ENCODE measurements around the gene ADAMTS3.

Gene ADAMTS3

DNA sequence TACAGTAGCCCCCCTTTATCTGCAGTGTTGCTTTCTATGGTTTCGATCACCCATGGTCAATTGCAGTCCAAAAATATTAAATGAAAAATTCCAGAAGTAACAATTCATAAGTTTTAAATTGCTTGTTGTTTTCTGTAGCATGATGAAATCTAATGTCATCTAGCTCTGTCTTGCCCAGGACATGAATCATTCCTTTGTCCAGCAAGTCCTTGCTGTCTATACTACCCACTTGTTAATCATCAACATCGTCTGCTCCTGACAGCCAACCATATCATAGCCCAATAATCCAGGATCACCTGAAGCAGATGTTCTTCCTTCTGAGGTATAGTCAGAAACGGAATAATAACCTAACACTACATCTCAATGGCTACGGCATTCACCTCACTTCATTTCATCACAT lies 79.8 kb downstream of the ADAMTS3 start:
- no peak for ATAC-seq
- TF ChIP-seq ZFP30 (CRISPR knock-in tag; IDR thresholded peaks at IDR 0.05), result no peak

DNA sequence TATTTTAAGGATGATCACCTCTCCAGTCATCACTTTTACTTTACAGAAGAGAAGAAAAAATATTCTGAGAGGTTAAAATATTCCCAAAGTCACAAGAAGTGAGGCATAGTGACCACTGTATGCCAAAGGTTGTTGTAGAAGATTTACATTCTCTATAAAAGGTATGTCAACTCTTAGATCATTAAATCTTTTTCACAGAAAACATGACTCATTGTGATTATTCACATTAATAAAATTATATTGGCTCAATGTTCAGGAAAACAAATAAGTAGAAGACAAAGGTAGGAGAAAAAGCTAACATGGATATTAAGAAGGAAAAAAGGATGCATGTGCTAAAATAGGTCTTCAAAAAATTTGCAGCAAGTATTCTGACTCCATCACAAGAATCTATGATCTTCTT lies 82.0 kb downstream of the ADAMTS3 start:
- TF ChIP-seq PPARA (CRISPR knock-in tag; IDR thresholded peaks at IDR 0.05; ENCODE audit: borderline replicate concordance) (no peak), TOX (CRISPR knock-in tag; IDR thresholded peaks at IDR 0.05; ENCODE audit: borderline replicate concordance) (no peak), CSDC2 (CRISPR knock-in tag; IDR thresholded peaks at IDR 0.05) (no peak), ISL1 (CRISPR knock-in tag; IDR thresholded peaks at IDR 0.05) (no peak)
- TF ChIP-seq, protein P1, sequence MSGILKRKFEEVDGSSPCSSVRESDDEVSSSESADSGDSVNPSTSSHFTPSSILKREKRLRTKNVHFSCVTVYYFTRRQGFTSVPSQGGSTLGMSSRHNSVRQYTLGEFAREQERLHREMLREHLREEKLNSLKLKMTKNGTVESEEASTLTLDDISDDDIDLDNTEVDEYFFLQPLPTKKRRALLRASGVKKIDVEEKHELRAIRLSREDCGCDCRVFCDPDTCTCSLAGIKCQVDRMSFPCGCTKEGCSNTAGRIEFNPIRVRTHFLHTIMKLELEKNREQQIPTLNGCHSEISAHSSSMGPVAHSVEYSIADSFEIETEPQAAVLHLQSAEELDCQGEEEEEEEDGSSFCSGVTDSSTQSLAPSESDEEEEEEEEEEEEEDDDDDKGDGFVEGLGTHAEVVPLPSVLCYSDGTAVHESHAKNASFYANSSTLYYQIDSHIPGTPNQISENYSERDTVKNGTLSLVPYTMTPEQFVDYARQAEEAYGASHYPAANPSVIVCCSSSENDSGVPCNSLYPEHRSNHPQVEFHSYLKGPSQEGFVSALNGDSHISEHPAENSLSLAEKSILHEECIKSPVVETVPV (CRISPR knock-in tag; IDR thresholded peaks at IDR 0.05), result no peak
- TF ChIP-seq, protein P2, sequence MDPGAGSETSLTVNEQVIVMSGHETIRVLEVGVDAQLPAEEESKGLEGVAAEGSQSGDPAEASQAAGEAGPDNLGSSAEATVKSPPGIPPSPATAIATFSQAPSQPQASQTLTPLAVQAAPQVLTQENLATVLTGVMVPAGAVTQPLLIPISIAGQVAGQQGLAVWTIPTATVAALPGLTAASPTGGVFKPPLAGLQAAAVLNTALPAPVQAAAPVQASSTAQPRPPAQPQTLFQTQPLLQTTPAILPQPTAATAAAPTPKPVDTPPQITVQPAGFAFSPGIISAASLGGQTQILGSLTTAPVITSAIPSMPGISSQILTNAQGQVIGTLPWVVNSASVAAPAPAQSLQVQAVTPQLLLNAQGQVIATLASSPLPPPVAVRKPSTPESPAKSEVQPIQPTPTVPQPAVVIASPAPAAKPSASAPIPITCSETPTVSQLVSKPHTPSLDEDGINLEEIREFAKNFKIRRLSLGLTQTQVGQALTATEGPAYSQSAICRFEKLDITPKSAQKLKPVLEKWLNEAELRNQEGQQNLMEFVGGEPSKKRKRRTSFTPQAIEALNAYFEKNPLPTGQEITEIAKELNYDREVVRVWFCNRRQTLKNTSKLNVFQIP (CRISPR knock-in tag; IDR thresholded peaks at IDR 0.05; ENCODE audit: borderline replicate concordance, low read depth), result no peak
- no peak for ATAC-seq

DNA sequence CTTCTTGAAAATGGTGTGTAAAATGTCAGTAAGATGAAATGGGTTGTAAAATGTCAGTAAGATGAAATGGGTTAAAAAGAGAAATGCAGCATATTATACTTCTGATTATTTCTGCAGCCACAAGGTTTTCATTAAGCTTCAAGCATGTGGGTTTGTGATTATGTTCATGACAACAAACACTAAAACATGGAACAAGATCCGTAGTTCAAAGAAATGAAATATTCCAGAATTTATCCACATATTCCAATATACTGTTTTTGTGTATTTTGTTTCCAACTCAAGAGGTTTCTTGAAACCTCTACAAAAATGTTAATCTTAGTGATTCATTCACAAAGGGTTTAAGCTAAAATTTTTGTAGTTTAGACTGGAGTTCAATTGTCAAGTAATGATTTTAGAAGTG lies 84.0 kb downstream of the ADAMTS3 start:
- TF ChIP-seq PPARA (CRISPR knock-in tag; IDR thresholded peaks at IDR 0.05; ENCODE audit: borderline replicate concordance), result no peak
- TF ChIP-seq OSR1 (CRISPR knock-in tag; IDR thresholded peaks at IDR 0.05), result no peak
- no peak for ATAC-seq

DNA sequence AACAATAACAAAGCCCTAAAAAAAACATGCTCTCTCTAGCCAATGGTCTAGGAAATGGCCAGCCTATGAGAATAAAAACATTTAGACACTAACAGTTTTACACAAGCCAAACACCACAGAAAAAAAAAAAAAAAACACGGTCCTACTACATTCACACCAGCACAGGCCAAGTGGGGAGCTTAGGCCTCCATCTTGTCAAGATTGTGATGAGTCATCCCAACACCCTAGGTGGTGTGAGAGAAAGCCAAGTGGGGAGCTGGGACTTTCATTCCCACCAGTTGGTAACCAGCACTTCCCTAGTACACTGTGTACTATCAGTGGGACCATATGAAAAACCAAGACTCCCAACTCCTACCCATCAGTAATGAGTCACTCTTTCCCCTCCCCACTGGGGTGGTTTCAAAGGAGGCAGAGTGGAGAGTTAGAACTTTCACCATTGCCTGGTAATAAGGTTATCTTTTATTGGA lies 95.6 kb downstream of the ADAMTS3 start:
- ATAC-seq, result no peak
- TF ChIP-seq, protein P3, sequence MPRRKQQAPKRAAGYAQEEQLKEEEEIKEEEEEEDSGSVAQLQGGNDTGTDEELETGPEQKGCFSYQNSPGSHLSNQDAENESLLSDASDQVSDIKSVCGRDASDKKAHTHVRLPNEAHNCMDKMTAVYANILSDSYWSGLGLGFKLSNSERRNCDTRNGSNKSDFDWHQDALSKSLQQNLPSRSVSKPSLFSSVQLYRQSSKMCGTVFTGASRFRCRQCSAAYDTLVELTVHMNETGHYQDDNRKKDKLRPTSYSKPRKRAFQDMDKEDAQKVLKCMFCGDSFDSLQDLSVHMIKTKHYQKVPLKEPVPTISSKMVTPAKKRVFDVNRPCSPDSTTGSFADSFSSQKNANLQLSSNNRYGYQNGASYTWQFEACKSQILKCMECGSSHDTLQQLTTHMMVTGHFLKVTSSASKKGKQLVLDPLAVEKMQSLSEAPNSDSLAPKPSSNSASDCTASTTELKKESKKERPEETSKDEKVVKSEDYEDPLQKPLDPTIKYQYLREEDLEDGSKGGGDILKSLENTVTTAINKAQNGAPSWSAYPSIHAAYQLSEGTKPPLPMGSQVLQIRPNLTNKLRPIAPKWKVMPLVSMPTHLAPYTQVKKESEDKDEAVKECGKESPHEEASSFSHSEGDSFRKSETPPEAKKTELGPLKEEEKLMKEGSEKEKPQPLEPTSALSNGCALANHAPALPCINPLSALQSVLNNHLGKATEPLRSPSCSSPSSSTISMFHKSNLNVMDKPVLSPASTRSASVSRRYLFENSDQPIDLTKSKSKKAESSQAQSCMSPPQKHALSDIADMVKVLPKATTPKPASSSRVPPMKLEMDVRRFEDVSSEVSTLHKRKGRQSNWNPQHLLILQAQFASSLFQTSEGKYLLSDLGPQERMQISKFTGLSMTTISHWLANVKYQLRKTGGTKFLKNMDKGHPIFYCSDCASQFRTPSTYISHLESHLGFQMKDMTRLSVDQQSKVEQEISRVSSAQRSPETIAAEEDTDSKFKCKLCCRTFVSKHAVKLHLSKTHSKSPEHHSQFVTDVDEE (CRISPR knock-in tag; IDR thresholded peaks at IDR 0.05), result no peak
- TF ChIP-seq BACH2 (CRISPR knock-in tag; IDR thresholded peaks at IDR 0.05; ENCODE audit: borderline replicate concordance), result no peak
- TF ChIP-seq ARNTL (CRISPR knock-in tag; IDR thresholded peaks at IDR 0.05; ENCODE audit: borderline replicate concordance, low read depth), result no peak
- TF ChIP-seq, protein P4, sequence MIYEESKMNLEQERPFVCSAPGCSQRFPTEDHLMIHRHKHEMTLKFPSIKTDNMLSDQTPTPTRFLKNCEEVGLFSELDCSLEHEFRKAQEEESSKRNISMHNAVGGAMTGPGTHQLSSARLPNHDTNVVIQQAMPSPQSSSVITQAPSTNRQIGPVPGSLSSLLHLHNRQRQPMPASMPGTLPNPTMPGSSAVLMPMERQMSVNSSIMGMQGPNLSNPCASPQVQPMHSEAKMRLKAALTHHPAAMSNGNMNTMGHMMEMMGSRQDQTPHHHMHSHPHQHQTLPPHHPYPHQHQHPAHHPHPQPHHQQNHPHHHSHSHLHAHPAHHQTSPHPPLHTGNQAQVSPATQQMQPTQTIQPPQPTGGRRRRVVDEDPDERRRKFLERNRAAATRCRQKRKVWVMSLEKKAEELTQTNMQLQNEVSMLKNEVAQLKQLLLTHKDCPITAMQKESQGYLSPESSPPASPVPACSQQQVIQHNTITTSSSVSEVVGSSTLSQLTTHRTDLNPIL (CRISPR knock-in tag; IDR thresholded peaks at IDR 0.05; ENCODE audit: low read depth), result no peak
- no peak for TF ChIP-seq GLIS3 (CRISPR knock-in tag; IDR thresholded peaks at IDR 0.05)
- no peak for TF ChIP-seq CSDC2 (CRISPR knock-in tag; IDR thresholded peaks at IDR 0.05)
- TF ChIP-seq ZFP3 (CRISPR knock-in tag; IDR thresholded peaks at IDR 0.05), result no peak
- TF ChIP-seq, protein P2 (CRISPR knock-in tag; IDR thresholded peaks at IDR 0.05; ENCODE audit: borderline replicate concordance, low read depth), result no peak
- no peak for TF ChIP-seq SNAI2 (CRISPR knock-in tag; IDR thresholded peaks at IDR 0.05)
- TF ChIP-seq TCF4 (CRISPR knock-in tag; IDR thresholded peaks at IDR 0.05; ENCODE audit: borderline replicate concordance), result no peak
- no peak for TF ChIP-seq ESRRG (CRISPR knock-in tag; IDR thresholded peaks at IDR 0.05)
- no peak for TF ChIP-seq ZC3H10 (CRISPR knock-in tag; IDR thresholded peaks at IDR 0.05)
- TF ChIP-seq RARB (CRISPR knock-in tag; IDR thresholded peaks at IDR 0.05), result no peak

All from SK-N-SH treated with all-trans-retinoic acid at 6 μM for 48 hours (cell line).